DMS53 (cell line): ENCODE data around the gene PDRG1.
"Not testable (repeated sequence)": the region's sequence is repeated elsewhere in the genome, so short reads cannot be mapped to it uniquely, and the experiment has no call there.

Experiments used
- DNase-seq: peaks from one replicate; lab custom pipeline; 2025; lab: John Stamatoyannopoulos, UW

PDRG1 gene

GRCh38 chr20:31926493-31926892 is 25.4 kb downstream of the PDRG1 start:
- DNase-seq = no peak

GRCh38 chr20:31925631-31926030 is 26.2 kb downstream of the PDRG1 start:
- DNase-seq = no peak

GRCh38 chr20:31924561-31924960 is 27.3 kb downstream of the PDRG1 start:
- no peak for DNase-seq

DNA sequence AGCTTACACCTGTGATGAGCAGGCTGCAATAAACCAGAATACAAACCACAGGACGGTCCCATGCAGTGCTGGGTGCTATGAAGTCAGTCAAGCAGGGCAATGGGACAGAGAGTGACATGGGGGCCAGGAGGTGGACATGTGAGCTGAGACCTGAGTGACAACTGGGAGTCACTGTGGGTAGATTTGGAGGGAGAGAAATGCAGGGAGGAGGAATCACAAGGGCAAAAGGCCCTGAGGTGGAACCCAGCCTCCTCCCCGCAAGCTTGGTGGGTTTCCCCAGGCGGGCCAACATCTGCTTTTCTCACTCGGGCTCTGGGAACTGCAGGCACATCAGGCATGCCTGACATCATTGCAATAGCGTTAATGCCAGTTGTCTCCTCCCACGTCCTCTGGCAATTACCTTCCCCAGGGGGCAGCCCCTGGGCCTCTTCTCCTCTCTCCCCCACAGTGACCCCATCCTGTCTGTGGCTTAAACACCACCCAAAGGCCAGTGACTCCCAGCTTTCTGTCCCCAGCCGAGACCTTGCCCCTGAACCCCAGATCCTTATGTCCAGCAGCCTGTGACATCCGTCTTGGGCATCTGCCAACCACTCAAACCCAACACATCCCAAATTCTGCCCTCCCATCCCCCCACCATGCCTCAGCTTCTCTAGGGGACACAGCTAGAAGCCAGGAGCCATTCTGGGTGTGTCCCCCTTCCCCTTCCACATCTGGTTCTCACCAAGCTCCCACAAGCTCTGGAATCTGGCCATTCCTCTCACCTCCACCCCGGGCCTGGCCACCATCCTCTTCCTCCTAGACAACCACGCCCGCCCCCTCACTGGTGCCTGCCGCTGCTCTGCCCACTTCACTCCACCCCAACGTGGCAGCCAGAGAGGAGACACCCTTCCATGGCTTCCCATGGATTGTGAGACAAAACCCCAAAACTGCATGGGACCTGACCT is 28.2 kb downstream of the PDRG1 start:
- no peak for DNase-seq

DNA sequence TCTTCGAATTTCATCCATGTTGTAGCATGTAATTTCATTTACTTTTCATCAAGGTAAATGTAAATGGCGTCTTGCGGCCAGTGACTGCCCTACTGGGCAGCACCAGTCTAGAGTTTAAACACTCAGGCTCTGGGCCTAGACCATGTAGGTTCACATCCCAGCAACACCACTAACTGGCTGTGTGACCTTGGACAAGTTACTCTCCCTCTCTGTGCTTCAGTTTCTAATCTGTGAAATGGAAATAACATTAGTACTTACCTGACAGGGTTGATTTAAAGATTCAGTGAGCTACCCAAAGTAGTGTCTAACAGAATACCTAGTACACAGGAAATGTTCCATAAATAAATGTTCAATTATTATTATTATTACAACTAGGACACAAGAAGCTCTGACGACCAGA is 29.3 kb downstream of the PDRG1 start:
- no peak for DNase-seq

DNA sequence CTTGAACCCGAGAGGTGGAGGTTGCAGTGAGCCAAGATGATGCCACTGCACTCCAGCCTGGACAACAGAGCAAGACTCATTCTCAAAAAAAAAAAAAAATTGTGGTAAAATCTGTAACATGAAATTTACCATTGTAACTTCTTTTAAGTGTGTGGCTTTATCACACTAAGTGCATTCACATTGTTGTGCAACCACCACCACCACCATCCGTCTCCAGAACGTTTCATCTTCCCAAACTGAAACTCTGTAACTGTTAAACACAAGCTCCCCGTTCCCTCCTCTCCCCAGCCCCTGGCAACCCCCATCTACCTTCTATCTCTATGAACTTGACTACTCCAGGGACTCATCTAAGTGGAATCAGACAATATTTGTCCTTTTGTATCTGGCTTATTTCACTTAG is 29.7 kb downstream of the PDRG1 start:
- DNase-seq = no peak

GRCh38 chr20:31921480-31921879 is 30.4 kb downstream of the PDRG1 start:
- DNase-seq = not testable (repeated sequence)

DNA sequence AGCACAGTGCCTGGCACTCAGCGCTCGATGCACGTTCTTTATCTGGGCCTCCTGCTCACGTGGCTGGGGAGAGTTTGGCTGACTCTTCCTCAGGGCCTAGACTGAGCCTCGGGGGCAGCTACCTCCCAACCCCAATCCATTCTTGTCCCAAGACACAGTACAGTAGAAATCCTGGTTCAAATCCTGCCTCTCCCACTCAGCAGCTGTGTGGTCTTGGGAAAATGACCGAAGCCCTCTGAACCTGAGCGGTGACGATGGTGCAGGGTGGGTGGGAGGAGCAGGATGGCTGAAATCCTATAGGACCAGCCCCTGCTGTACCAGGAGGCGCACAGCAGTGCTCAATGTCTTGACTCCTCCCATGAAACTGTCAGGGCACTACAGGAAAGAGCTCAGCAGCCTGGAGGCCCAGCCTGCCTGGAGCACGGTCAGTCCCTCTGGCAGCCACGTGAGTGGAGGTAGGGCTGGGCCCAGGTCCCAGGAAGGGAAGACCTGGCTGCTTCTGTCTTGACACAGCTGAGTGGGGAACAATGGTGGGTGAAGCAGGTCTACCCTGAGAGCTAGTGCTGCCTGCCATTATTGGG is 31.5 kb downstream of the PDRG1 start:
- DNase-seq = no peak

DNA sequence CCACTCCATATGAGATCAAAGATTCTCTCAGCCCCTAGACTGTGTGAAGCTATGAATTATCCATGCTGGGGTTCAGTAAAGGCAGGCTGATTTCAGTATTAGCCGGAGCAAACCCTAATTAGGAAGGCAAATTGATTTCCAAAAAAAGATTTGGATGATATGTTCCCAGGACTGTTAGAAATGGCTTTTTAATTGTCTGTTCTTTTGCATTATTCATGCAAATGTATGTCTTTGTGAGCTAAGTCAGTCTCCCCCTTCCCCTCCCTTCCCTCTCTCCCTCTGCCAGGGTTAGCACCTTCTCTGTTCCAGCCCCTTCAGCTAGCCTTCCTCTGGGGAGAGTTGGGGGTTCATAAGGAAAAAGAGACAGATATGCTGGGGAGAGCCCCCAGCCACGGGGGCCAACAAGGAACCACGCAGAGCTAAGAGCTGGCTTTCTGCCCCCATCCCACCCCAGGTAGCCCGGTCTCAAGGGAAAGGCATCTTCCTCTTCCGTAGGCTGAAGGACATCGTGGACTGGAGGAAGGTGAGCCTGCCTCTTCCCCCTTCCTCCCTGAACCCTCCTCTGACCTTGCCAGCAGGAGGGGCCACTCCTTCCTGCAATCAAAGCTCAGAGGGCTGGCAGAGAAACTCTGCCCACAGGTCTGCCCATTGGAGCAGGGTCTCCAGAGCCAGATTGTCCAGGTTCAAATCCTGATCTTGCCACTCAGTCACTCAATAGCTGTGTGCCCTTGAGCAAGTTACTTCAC is 32.3 kb downstream of the PDRG1 start:
- no peak for DNase-seq

DNA sequence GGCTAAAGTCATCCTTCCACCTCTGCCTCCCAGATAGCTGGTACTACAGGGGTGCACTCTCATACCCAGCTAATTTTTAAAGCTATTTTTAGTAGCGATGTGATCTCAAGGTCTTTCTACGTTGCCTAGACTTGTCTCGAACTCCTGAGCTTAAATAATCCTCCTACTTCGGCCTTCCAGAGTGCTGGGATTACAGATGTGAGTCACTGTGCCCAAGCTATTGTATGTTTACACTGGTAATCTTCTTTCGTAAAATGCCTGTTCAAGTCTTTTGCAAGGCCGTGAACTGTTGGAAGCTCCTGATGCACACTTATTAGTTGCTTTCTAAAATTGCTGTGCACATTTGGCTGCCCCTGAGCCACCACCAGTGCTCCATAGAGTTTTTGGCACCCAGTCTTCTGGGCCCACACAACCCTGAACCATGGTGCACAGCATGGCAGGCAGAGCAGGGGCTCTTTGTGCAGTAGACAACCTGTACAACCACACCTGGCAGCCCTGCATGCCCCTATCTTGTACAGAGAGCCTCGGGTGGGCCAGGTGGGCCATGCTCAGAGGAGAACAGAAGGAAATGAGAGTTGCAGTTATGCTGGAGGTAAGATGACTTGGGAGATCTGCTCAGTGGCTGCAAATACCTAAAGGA is 33.3 kb downstream of the PDRG1 start:
- DNase-seq = no peak

DNA sequence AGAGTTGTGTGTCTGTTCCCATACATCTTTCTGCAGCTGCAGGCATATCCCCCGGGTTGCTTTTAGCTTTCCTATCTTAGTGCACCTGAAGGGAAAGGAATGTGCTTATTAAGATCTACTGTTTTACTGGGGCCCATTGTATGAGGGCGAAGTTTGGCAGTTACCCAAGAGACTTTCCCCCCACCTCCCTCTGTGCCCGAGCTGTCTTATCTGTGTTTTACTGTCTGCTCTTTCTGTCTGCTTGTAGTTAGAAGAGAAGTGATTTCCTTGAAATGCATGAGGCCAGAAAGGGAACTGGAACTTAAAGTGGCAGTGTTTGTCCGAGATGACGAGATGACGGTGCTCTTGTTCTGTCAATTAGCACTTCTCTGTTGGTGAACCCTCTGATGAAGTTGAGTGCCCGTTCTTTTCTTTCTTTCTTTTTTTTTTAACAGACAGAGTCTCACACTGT is 33.9 kb downstream of the PDRG1 start:
- not testable (repeated sequence) for DNase-seq

- DNase-seq = no peak
Observed at GRCh38 chr20:31916708-31917107, 35.1 kb downstream of the PDRG1 start.

DNA sequence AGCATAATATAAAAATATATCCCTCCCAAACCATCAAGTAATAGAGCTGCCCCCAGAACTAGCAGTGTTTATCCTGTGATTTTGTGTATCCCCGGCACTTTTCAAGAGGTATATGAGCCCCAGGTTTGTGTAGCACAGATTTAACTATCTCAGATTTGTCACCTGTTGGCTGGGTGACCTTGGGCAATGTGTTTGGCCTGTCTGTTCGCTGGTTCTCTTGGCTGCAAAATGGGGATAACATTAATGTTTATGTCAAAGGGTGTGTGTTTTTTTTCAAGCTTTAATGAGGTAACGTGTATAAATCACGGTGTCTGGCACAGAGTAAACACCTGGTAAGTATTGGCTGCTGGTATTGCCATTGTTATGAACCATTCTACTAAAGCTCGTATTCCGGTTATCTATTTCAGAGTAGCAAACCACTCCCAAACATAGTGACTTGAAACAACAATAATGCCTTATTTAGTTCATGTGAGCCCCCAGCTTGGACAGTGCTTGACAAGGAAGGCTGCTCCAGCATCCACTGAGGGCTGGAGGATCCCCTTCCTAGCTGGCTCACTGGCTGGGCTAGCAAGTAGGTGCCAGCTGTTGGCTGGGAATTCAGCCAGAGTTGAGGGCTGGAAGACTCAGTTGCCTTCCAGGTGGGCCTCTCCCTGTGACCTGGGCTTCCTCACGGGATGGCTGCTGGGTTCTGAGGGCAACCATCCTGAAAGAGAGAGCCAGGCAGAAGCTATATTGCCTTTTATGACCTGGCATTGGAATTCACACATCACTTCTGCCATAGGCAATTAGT is 36.2 kb downstream of the PDRG1 start:
- no peak for DNase-seq

DNA sequence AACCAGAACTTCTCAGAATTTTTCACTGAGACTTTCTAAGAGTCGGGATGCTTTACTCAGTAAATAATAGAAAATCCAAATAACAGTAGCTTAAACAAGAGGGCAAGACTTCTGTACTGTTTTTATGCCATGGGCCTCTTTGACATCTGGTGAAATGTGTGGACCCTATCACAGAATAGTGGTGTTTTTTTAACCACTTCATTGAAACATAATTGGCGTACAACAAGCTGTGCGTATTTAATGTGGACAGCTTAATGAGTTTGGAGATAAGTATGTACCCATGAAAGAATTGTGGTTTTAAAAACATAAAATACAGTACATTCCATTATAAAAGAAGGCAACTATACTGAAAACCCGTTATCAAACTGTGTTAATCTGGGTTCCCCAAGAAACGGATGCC is 37.7 kb downstream of the PDRG1 start:
- no peak for DNase-seq

- DNase-seq = no peak
Observed at GRCh38 chr20:31913431-31914157, 38.3 kb downstream of the PDRG1 start.

- DNase-seq = no peak
Observed at GRCh38 chr20:31910071-31910803, 41.6 kb downstream of the PDRG1 start.

DNA sequence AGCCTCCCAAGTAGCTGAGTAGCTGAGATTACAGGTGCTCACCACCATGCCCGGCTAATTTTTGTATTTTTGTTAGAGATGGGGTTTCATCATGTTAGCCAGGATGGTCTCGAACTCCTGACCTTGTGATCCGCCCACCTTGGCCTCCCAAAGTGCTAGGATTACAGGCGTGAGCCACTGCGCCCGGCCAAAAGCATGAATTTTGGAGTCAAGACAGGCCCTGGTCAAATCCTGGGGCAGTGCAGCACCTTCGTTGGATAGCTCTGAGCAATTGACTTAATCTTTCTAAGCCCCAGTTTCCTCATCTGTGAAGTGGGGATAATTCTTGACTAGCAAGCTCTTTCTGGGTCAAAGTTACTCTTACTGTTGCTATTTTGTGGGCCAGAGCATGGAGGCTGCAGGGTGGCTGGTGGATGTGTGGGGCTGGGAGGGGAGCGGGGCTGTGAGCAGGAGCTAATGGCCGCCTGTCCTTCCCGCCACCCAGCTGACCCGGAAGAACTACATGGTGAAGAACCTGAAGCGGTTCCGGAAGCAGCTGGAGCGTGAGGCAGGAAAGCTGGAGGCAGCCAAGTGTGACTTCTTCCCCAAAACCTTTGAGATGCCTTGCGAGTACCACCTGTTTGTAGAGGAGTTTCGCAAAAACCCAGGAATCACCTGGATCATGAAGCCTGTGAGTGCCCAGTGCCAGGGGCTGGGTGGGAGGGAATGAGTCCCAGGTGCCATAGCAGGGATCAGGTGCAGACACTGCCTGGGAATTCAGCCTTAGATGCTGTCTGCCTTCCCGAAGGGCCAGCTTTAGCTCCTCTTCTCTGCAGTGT is 42.4 kb downstream of the PDRG1 start:
- DNase-seq = no peak

- no peak for DNase-seq
Observed at GRCh38 chr20:31908424-31908823, 43.4 kb downstream of the PDRG1 start.

GRCh38 chr20:31908016-31908415 is 43.8 kb downstream of the PDRG1 start:
- no peak for DNase-seq
